Measurements from ENCODE around the gene EGFR.

The EGFR gene

GRCh38 chr7:55260171-55260570, 241.4 kb downstream of the EGFR start:
- H3K9me2 ChIP-seq (ENCODE audit: low read depth, low read length): no peaks in the 10 kb centered on the region
- no peak overlapping the region for H2AFZ ChIP-seq (ENCODE audit: low read length)
- no peak overlapping the region for H3K27ac ChIP-seq (ENCODE audit: low read depth, low read length, poor library complexity, severe bottlenecking)
- H3K9ac ChIP-seq (ENCODE audit: low read length): no peak overlapping the region
- H3K4me3 ChIP-seq (ENCODE audit: low read depth, low read length, poor library complexity, severe bottlenecking): no peak overlapping the region
- H3K9me3 ChIP-seq (ENCODE audit: low read length): no peaks in the 10 kb centered on the region
- peaks cover 3% of the 10 kb centered on the region for H3K4me1 ChIP-seq (ENCODE audit: insufficient read depth, low read length, severe bottlenecking)
- TF ChIP-seq CTCF (IDR thresholded peaks at IDR 0.05; ENCODE audit: low read length) (no peak), EZH2 (IDR thresholded peaks at IDR 0.05; ENCODE audit: borderline replicate concordance, low read length) (no peak)
- no peaks in the 10 kb centered on the region for H3F3A ChIP-seq (ENCODE audit: insufficient read depth, low read length)
- H3K36me3 ChIP-seq (ENCODE audit: insufficient read depth, low read length): no peaks in the 10 kb centered on the region
- no peaks in the 10 kb centered on the region; the same call in 1 of the 2 replicates for H3K27me3 ChIP-seq (ENCODE audit: insufficient read depth, low read length)
- no peaks in the 10 kb centered on the region for H3K79me2 ChIP-seq (ENCODE audit: insufficient read depth, low read length)
- H3K4me2 ChIP-seq (ENCODE audit: low read length): no peak overlapping the region
- H4K20me1 ChIP-seq (ENCODE audit: insufficient read depth, low read length): no peaks in the 10 kb centered on the region

DNA sequence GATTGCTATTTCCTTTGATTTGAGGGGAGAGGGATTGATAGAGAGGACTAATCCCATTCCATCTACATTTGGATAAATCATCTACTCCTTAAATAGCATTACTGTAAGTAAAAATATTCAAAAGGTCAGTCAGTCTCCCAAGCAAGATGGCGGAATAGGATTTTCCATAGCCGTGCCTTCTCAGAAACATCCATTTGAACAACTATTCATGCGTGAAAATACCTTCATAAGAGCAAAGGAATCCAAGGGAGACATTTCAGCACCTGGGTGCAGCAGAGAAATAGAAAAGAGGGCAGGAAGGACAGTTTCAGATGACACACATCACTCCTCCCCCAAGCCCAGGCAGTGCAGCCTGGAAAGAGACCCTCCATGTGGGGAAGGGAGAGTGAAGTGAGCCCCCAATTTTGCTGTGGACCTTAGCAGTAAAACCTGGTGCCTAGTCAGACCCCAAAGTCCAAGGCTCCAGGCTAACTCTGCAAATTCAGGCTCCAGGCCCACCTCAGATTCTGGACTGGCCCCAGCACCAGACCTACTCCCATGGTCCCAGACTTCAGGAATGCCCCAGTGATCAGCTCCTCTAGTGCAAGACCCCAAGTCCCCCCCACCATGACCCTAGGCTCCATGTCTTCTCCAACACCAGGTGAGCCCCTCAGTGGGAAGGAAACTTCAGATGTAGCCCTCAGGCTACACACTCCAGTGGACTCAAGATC, 242.0 kb downstream of the EGFR start:
- H3K36me3 ChIP-seq (ENCODE audit: insufficient read depth, low read length): no peaks in the 10 kb centered on the region
- no peak overlapping the region for H3K4me2 ChIP-seq (ENCODE audit: low read length)
- no peaks in the 10 kb centered on the region for H3K4me1 ChIP-seq (ENCODE audit: insufficient read depth, low read length, severe bottlenecking)
- no peak overlapping the region for H3K27ac ChIP-seq (ENCODE audit: low read depth, low read length, poor library complexity, severe bottlenecking)
- no peaks in the 10 kb centered on the region for H4K20me1 ChIP-seq (ENCODE audit: insufficient read depth, low read length)
- no peaks in the 10 kb centered on the region; the same call in 1 of the 2 replicates for H3K27me3 ChIP-seq (ENCODE audit: insufficient read depth, low read length)
- no peak overlapping the region for H2AFZ ChIP-seq (ENCODE audit: low read length)
- no peaks in the 10 kb centered on the region for H3F3A ChIP-seq (ENCODE audit: insufficient read depth, low read length)
- H3K9me2 ChIP-seq (ENCODE audit: low read depth, low read length): no peaks in the 10 kb centered on the region
- H3K4me3 ChIP-seq (ENCODE audit: low read depth, low read length, poor library complexity, severe bottlenecking): no peak overlapping the region
- no peaks in the 10 kb centered on the region for H3K9me3 ChIP-seq (ENCODE audit: low read length)
- no peak for TF ChIP-seq EZH2 (IDR thresholded peaks at IDR 0.05; ENCODE audit: borderline replicate concordance, low read length)
- no peak for TF ChIP-seq CTCF (IDR thresholded peaks at IDR 0.05; ENCODE audit: low read length)
- H3K79me2 ChIP-seq (ENCODE audit: insufficient read depth, low read length): no peaks in the 10 kb centered on the region
- H3K9ac ChIP-seq (ENCODE audit: low read length): no peak overlapping the region

All from OCI-LY1 (cell line).